Parathyroid adenoma (tissue), 2 donors: ENCODE results near the gene FAN1.

Experiments used
- H2AFZ ChIP-seq: fragments of 300-600 bp; sonication (generic); one replicate; pipeline ENCODE4 v1.7.0; 2017; ENCODE audit warnings: antibody characterized with exemption, mild to moderate bottlenecking
- H3K27ac ChIP-seq: fragments of 300-600 bp; sonication (generic); one replicate; pipeline ENCODE4 v1.7.0; 2017
- H3K27me3 ChIP-seq: fragments of 300-600 bp; sonication (generic); one replicate; pipeline ENCODE4 v1.7.0; 2017; ENCODE audit warnings: low read length; ENCODE audit not compliant: control insufficient read depth, insufficient read depth
- H3K36me3 ChIP-seq: fragments of 300-600 bp; sonication (generic); one replicate; pipeline ENCODE4 v1.7.0; 2017; ENCODE audit warnings: low read length; ENCODE audit not compliant: control insufficient read depth, insufficient read depth
- H3K4me1 ChIP-seq: fragments of 300-600 bp; sonication (generic); one replicate; pipeline ENCODE4 v1.7.0; 2017; ENCODE audit warnings: control low read depth
- H3K4me2 ChIP-seq: fragments of 300-600 bp; sonication (generic); one replicate; pipeline ENCODE4 v1.7.0; 2017; ENCODE audit warnings: low read length
- H3K4me3 ChIP-seq: fragments of 300-600 bp; sonication (generic); one replicate; pipeline ENCODE4 v1.7.0; 2017; ENCODE audit warnings: low read depth, low read length
- H3K79me2 ChIP-seq: fragments of 300-600 bp; sonication (generic); one replicate; pipeline ENCODE4 v1.7.0; 2017; ENCODE audit warnings: control low read depth
- H3K9ac ChIP-seq: fragments of 300-600 bp; sonication (generic); one replicate; pipeline ENCODE4 v1.7.0; 2017; ENCODE audit warnings: mild to moderate bottlenecking
- H3K9me3 ChIP-seq: fragments of 300-600 bp; sonication (generic); one replicate; pipeline ENCODE4 v1.7.0; 2017; ENCODE audit warnings: low read length; ENCODE audit not compliant: control insufficient read depth
- TF ChIP-seq, protein P1 (sequence below): fragments of 300-600 bp; sonication (generic); IDR thresholded peaks from one replicate; pipeline ENCODE4 v1.7.0; 2017; ENCODE audit warnings: antibody characterized with exemption, mild to moderate bottlenecking
- donor health status: primary hyperparathyroidism.

Gene FAN1

DNA sequence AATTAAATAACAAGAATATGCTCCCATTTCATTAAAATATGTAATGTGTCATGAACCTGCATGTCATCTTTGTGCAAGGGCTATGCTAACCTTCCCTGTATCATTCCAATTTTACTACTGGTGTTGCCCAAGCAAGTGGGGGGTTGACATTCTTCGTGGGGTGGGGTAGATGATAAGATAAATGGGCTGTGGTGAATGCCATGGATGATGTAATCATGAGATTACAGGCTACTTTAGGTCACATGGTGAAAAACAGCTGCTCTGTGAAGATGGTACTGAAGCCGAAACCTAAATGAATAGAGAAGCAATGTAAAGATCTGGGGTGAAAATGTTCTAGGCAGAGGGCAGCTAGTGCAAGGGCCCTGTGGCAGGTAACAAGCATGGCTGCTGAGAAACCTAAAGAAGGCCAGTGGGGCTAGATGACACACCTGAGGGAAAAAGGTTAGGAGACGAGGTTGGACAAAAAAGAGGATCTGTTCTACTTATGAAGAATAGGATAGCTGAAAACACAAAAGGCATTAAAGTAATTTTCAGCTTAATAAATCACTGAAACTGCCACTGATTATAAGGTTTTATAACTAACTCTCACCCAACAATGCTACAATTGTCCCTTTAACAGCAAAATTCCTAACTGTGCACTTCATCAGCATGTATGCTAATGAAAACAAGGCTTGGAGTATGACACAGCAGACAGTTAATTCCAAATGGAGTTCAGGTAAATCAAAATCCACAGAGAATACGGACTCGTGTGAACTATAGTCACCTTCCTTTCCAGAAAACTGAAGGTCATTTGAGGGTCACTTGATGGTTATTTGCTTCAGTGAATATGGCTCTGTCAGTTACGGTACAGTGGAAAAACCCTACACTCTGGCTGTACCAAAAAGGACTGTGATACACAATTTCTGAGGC is 52.8 kb downstream of the FAN1 start:
- Histone ChIP-seq H3K36me3 (no peaks in the 10 kb centered on the region), H3K4me2 (peak overlapping the region; percentile 31), H3K9ac (no peak overlapping the region), H3K79me2 (no peaks in the 10 kb centered on the region), H3K27ac (no peak overlapping the region), H3K4me1 (no peaks in the 10 kb centered on the region), H3K27me3 (no peaks in the 10 kb centered on the region), H3K4me3 (no peak overlapping the region), H2AFZ (no peak overlapping the region), H3K9me3 (no peaks in the 10 kb centered on the region)
- TF ChIP-seq, protein P1, sequence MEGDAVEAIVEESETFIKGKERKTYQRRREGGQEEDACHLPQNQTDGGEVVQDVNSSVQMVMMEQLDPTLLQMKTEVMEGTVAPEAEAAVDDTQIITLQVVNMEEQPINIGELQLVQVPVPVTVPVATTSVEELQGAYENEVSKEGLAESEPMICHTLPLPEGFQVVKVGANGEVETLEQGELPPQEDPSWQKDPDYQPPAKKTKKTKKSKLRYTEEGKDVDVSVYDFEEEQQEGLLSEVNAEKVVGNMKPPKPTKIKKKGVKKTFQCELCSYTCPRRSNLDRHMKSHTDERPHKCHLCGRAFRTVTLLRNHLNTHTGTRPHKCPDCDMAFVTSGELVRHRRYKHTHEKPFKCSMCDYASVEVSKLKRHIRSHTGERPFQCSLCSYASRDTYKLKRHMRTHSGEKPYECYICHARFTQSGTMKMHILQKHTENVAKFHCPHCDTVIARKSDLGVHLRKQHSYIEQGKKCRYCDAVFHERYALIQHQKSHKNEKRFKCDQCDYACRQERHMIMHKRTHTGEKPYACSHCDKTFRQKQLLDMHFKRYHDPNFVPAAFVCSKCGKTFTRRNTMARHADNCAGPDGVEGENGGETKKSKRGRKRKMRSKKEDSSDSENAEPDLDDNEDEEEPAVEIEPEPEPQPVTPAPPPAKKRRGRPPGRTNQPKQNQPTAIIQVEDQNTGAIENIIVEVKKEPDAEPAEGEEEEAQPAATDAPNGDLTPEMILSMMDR = no peak

DNA sequence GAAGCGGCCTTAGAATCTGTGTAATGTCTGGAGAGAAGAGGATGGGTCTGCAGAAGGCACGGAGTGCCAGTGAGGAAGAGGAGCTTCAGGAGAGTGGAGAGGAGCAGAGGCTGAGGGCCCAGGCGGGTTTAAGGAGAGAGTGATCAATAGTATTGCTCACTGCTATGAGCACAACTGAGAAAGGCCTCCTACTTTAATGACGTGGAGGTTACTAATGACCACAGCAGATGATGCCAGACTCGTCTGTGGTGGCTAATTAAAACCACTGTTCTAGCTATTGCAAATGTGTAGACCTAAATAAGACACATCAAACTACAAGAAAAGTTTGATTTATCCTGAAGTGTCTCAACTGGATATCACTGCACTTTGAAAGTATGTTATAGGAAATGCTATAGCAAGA is 54.5 kb downstream of the FAN1 start:
- Histone ChIP-seq H2AFZ (no peak overlapping the region), H3K9me3 (no peaks in the 10 kb centered on the region), H3K79me2 (no peaks in the 10 kb centered on the region), H3K9ac (no peak overlapping the region), H3K27me3 (no peaks in the 10 kb centered on the region), H3K27ac (no peak overlapping the region), H3K4me3 (no peak overlapping the region), H3K36me3 (no peaks in the 10 kb centered on the region), H3K4me1 (no peaks in the 10 kb centered on the region), H3K4me2 (no peak overlapping the region)
- TF ChIP-seq, protein P1 = no peak

DNA sequence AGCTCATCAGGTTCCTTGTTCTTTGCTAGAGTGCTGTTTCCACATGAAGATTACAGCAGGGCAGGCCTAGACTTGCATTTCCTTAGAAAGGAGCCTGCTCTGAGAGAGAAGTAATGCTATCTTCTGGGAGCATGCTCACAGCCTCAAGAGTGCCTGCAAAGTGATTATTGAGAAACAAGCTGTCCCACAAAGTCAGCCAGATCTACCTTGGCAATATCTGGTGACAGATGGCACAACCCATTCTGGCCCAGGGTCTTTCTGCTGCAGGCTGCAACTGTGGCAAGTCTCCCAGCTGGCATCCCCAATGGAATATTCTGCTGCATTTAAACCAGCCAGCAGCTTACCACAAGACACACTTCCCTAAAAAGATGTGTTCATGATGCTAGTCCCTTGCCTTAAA is 58.4 kb downstream of the FAN1 start:
- TF ChIP-seq, protein P1 = no peak
- Histone ChIP-seq H3K27me3 (no peaks in the 10 kb centered on the region), H3K4me2 (no peak overlapping the region), H3K27ac (no peak overlapping the region), H3K9me3 (no peaks in the 10 kb centered on the region), H3K9ac (no peak overlapping the region), H3K36me3 (no peaks in the 10 kb centered on the region), H3K4me1 (no peaks in the 10 kb centered on the region), H3K4me3 (no peak overlapping the region), H3K79me2 (no peaks in the 10 kb centered on the region), H2AFZ (no peak overlapping the region)

DNA sequence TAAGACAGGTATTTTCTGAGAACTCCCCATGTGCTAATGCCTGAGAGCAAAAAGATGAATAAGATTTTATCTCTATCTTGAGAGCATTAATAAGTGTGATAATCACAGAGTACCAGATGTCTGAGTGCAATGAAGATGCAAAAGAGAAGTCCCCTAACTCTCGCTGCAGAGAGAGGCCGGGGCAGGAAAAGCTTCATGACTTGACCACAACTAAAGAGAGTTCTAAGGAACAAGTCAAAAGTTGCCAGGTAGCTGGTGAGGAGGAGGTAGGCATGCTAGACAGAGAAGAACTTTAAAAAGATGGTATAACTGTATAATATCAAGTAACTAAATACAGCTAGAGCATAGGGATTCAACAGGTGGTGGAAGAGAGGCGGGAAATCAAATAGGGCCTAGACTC is 58.9 kb downstream of the FAN1 start:
- TF ChIP-seq, protein P1 = no peak
- H3K4me2 ChIP-seq = no peak overlapping the region
- no peaks in the 10 kb centered on the region for H3K79me2 ChIP-seq
- no peak overlapping the region for H3K27ac ChIP-seq
- no peak overlapping the region for H3K9ac ChIP-seq
- H3K36me3 ChIP-seq = no peaks in the 10 kb centered on the region
- H3K4me3 ChIP-seq = no peak overlapping the region
- H3K27me3 ChIP-seq = no peaks in the 10 kb centered on the region
- no peaks in the 10 kb centered on the region for H3K9me3 ChIP-seq
- H3K4me1 ChIP-seq = no peaks in the 10 kb centered on the region
- H2AFZ ChIP-seq = no peak overlapping the region

DNA sequence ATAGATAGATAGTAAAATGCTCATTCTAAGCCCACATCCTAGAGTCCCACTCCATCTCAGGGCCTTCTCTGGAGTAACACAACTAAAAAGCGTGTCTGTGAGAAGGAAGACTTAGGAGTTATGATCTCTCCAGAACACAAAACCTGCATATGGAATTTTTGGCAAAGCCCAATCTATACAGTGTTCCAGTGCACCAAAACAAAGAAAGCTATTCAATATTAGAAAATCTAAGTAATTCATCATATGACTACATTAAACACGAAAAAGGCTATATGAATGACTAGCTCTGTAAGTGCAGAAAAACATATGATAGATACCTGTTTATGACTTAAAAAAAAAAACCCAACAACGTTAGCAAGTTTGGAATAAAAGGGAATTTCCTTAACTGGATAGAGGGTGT is 60.0 kb downstream of the FAN1 start:
- Histone ChIP-seq H3K9me3 (no peaks in the 10 kb centered on the region), H3K4me3 (no peak overlapping the region), H3K27me3 (no peaks in the 10 kb centered on the region), H3K27ac (no peak overlapping the region), H3K4me1 (no peaks in the 10 kb centered on the region), H3K9ac (no peak overlapping the region), H3K79me2 (no peaks in the 10 kb centered on the region), H3K36me3 (no peaks in the 10 kb centered on the region), H2AFZ (no peak overlapping the region), H3K4me2 (no peak overlapping the region)
- TF ChIP-seq, protein P1 = no peak
